Adipocyte (in vitro differentiated cells): ENCODE measurements around the gene LAMA2.

ENCODE experiments used
- DNase-seq: peaks from one replicate; pipeline ENCODE4 v3.0.0-alpha.2; 2015; ENCODE audit warnings: low read depth
- H3K27me3 ChIP-seq: replicated peaks from 2 replicates; pipeline ENCODE4 v1.7.0; 2013; ENCODE audit warnings: mild to moderate bottlenecking, low read length, moderate library complexity; ENCODE audit not compliant: control insufficient read depth, insufficient read depth
- H3K36me3 ChIP-seq: 2 replicates; pipeline ENCODE4 v1.7.0; 2013; ENCODE audit warnings: low read length, mild to moderate bottlenecking, moderate library complexity; ENCODE audit not compliant: control insufficient read depth, insufficient read depth, severe bottlenecking
- H3K4me1 ChIP-seq: 2 replicates; pipeline ENCODE4 v1.7.0; 2013; ENCODE audit warnings: mild to moderate bottlenecking, low read length, moderate library complexity; ENCODE audit not compliant: control insufficient read depth, insufficient read depth
- H3K4me3 ChIP-seq: 2 replicates; pipeline ENCODE4 v1.7.0; 2013; ENCODE audit warnings: mild to moderate bottlenecking, low read length, moderate library complexity
- H3K9ac ChIP-seq: 2 replicates; pipeline ENCODE4 v1.7.0; 2013; ENCODE audit warnings: mild to moderate bottlenecking, low read length, moderate library complexity
- H3K9me3 ChIP-seq: 2 replicates; pipeline ENCODE4 v1.7.0; 2013; ENCODE audit warnings: mild to moderate bottlenecking, low read length, moderate library complexity; ENCODE audit not compliant: control insufficient read depth

LAMA2 gene

GRCh38 chr6:129494586-129494985 is 611.6 kb downstream of the LAMA2 start:
- Histone ChIP-seq H3K4me3 (no peak overlapping the region), H3K36me3 (peaks cover 41% of the 10 kb centered on the region), H3K4me1 (peaks cover 64% of the 10 kb centered on the region), H3K9me3 (no peaks in the 10 kb centered on the region), H3K9ac (no peak overlapping the region), H3K27me3 (no peaks in the 10 kb centered on the region)
- no peak for DNase-seq

GRCh38 chr6:129495652-129496051 is 612.7 kb downstream of the LAMA2 start:
- peaks cover 53% of the 10 kb centered on the region for H3K4me1 ChIP-seq

GRCh38 chr6:129497481-129498441 is 614.8 kb downstream of the LAMA2 start:
- H3K4me3 ChIP-seq, result no peak overlapping the region
- peak overlapping the region; percentile 32 for H3K9ac ChIP-seq
- no peaks in the 10 kb centered on the region for H3K27me3 ChIP-seq
- H3K4me1 ChIP-seq, result peaks cover 52% of the 10 kb centered on the region
- no peak for DNase-seq
- H3K9me3 ChIP-seq, result no peaks in the 10 kb centered on the region
- peaks cover 50% of the 10 kb centered on the region for H3K36me3 ChIP-seq

More at GRCh38 chr6:129495652-129496051, 612.7 kb downstream of the LAMA2 start:
- Histone ChIP-seq H3K9ac (no peak overlapping the region), H3K4me3 (no peak overlapping the region), H3K36me3 (peaks cover 44% of the 10 kb centered on the region), H3K27me3 (no peaks in the 10 kb centered on the region), H3K9me3 (no peaks in the 10 kb centered on the region)
- no peak for DNase-seq

DNA sequence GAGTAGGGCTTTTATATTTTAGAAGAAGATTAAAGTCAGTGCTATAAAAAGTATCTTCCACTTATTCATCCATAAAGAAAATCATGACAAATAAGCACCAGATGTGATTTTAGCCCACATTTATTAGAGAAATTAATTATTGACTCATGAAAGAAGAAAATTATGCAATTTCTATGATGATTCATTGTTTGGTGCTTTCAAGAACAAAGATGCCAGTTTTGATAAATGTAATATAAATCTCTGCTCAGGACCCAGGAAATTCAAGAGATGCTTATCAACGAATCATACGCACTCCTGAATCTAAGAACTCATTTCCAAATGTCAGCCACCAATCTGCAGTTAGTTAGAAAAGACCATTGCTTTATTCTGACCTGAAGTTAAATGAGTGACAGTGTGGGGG is 615.6 kb downstream of the LAMA2 start:
- peaks cover 57% of the 10 kb centered on the region for H3K36me3 ChIP-seq
- no peaks in the 10 kb centered on the region for H3K27me3 ChIP-seq
- peak overlapping the region; percentile 6 for H3K9ac ChIP-seq
- H3K4me1 ChIP-seq, result peaks cover 46% of the 10 kb centered on the region
- peak; percentile 59 for DNase-seq
- no peaks in the 10 kb centered on the region for H3K9me3 ChIP-seq
- H3K4me3 ChIP-seq, result no peak overlapping the region

DNA sequence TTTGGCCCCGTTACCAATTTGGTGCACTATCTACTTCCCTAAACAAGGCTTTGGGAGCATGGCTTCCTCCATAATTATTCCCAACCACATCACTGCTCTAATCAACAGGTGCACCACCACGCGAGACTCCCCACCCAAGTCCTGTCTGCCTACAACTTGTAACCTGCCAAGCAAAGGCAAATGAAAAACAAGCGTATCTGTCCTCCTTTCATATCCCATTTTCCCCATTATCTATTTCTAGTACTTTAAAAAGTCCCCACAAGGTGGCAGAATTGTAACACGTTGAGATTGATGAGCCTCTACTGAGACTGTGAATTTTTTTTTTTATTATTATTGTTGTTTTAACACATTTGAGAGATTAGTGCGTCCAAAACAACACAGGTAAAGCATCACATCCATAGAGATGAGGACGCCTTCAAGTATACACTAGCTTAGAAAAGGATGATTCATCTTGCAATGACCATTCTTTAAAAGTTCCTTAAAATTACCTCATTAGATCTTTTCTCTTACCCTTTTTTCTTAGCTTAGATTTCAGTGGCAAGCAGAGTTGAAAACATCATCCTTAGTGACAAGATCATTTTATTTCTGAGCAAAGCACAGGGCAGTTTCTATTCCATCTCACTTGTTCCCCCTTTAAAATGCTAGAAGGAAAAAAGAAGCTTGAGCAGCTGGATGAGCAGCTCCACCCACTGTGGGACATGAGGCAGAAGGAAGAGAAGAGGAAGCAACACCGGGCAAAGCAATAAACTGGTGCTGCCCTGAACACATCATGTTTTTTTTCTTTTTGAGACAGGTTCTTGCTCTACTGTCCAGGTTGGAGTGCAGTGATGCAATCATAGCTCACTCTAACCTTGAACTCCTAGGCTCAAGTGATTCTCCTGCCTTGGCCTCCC is 616.3 kb downstream of the LAMA2 start:
- H3K9me3 ChIP-seq, result no peaks in the 10 kb centered on the region
- H3K4me3 ChIP-seq, result no peak overlapping the region
- peaks cover 55% of the 10 kb centered on the region for H3K36me3 ChIP-seq
- peaks cover 40% of the 10 kb centered on the region for H3K4me1 ChIP-seq
- DNase-seq, result peak; percentile 86
- peak overlapping the region; percentile 6 for H3K9ac ChIP-seq
- no peaks in the 10 kb centered on the region for H3K27me3 ChIP-seq

- DNase-seq, result peak; percentile 23
- Histone ChIP-seq H3K4me3 (no peak overlapping the region), H3K36me3 (peaks cover 55% of the 10 kb centered on the region), H3K9ac (peak overlapping the region; percentile 11), H3K27me3 (no peaks in the 10 kb centered on the region), H3K9me3 (no peaks in the 10 kb centered on the region), H3K4me1 (peaks cover 35% of the 10 kb centered on the region)
These were observed 616.9 kb downstream of the LAMA2 start for GRCh38 chr6:129499843-129500219.

DNA sequence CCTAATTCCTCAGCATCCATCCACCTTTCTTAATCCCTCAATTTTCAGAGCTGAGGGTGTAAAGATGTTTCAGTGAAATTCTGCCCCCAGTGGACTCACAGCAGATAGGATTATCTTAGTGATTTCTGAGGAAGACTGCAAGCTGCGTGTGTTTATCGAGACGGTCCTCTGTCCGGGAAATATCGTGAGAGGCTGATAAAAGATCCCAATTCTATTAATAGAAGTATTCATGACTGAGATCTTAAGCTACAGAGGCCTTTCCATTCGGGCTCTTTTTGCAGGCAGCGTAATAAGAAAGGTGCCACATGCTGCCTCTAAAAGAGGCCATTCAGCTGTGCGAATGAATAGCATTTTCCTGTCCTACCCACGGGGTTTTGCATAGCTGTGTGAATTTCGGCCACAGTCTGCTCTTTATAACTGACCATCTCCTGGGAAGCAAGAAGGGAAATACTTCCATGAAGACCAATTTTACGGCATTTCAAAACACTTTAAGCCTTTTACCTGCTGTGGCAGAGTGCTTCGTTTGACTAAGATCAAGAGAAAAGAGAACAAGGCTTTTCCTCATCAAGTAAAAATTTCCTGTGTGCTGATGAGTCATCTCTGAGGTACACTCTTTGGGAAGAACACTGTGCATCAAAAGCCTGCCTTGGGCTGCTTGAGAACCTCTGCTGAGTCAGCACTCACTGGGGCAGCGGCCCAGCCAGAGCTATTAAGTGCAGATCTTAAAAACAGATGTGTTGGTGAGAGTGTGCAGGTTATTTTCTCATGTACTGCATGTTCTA is 618.2 kb downstream of the LAMA2 start:
- DNase-seq, result peak; percentile 94

DNA sequence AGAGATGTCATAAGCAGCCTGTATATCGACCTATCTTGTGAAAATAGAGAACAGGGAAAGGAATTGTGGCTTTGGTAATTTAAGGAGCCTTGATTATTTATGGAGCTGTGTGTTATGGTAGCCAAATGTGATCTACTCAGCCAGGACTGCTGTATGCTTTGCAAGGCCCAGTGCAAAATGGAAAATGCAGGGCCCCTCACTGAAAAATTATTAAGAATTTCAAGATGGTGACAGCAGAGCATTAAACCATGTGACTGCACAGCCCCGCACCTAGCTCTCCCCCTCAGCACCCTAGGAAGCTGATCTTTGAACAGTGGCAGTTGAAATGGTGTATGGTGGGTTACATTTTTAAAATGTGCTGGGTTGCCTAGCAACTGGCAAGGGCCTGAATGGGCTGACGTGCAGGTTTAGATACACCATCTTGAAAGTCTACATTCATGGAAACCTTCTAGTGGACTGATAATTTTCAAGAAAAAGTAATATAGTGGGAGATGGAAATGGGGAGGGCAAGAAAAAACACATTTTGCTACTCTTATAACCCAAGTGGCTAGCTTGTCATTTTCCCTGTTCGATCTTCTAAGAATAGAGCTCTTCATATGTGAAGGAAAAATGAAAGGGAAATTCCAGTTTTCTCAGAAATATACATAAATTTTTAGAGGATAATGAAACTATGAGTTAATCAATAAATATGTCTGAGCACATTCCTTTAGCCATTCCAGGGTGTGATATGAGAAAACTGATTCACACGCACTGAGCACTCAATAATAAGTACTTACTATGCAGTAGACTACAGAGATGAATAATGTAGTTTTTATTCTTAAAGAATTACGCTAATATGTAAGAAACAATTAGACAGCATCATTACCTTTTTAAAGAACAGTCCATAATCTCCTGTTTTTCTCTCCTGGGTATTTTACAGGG is 619.1 kb downstream of the LAMA2 start:
- Histone ChIP-seq H3K9me3 (no peaks in the 10 kb centered on the region), H3K27me3 (no peaks in the 10 kb centered on the region), H3K9ac (no peak overlapping the region), H3K4me1 (peaks cover 35% of the 10 kb centered on the region), H3K4me3 (no peak overlapping the region), H3K36me3 (peaks cover 46% of the 10 kb centered on the region)
- DNase-seq, result no peak

More for the DNA sequence above, 618.2 kb downstream of the LAMA2 start:
- H3K9ac ChIP-seq, result no peak overlapping the region
- H3K9me3 ChIP-seq, result no peaks in the 10 kb centered on the region
- peaks cover 35% of the 10 kb centered on the region for H3K4me1 ChIP-seq
- no peak overlapping the region for H3K4me3 ChIP-seq
- no peaks in the 10 kb centered on the region for H3K27me3 ChIP-seq
- H3K36me3 ChIP-seq, result peaks cover 48% of the 10 kb centered on the region

DNA sequence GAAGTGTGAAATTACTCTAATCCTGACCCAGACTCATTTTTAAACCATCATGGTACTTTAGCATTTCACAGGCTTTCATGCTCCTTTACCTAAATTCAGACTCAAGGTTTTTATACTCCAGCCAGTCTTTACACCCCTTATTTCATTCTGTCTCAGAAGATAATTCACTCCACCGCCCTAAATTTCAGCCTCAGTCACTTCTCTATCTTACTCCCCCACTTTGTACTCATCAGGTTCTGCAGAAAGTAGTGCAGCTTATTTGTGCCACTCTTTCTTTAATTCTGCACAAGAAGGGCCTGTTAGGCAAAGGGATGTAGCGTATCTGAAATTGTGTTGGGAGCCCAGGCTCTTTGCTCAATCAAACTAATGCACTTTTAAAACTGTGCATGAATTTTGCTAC is 621.5 kb downstream of the LAMA2 start:
- no peaks in the 10 kb centered on the region for H3K9me3 ChIP-seq
- H3K4me1 ChIP-seq, result peaks cover 16% of the 10 kb centered on the region
- no peak for DNase-seq
- no peak overlapping the region for H3K4me3 ChIP-seq
- H3K36me3 ChIP-seq, result peaks cover 64% of the 10 kb centered on the region
- H3K27me3 ChIP-seq, result no peaks in the 10 kb centered on the region
- H3K9ac ChIP-seq, result no peak overlapping the region
